ENCODE measurements around the gene YIPF1. TPM values are rescaled to one million over a fixed set of nuclear protein-coding genes. Genes with fewer than 3 reads are reported as not detected.

The YIPF1 gene
- total RNA-seq, 1 donor from 2014 or later, result 25.6 TPM

DNA sequence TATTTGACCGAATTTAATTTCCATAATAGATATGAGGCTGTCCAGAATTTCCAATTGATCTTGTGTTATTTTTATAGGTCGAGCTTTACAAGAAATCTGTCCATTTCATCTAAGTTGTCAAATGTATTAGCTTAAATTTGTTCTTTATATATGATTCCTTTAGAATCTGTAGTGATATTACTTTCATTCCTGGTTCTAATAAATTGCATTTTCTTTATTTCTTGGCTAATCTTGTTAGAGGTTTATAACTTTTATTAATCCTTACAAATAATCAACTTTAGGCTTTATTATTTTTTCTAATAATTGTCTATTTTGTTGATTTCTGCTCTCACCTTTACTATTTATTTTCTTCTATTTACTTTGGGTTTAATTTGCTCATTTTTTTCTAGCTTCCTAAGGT lies 41.9 kb upstream of the YIPF1 start:
- Mint-ChIP-seq H3K4me3 (ENCODE audit: unreplicated experiment) (no peak overlapping the region), H3K9me3 (ENCODE audit: unreplicated experiment) (peaks cover 18% of the 10 kb centered on the region), H3K27me3 (ENCODE audit: unreplicated experiment) (no peaks in the 10 kb centered on the region), H3K36me3 (ENCODE audit: unreplicated experiment) (peaks cover 52% of the 10 kb centered on the region), H3K27ac (ENCODE audit: unreplicated experiment) (no peak overlapping the region), H3K4me1 (ENCODE audit: unreplicated experiment) (peaks cover 13% of the 10 kb centered on the region)
- DNase-seq (ENCODE audit: extremely low spot score, unreplicated experiment), result no peak
- TF ChIP-seq CTCF (IDR thresholded peaks at IDR 0.05), result no peak

GRCh38 chr1:53930932-53931331 lies 41.3 kb upstream of the YIPF1 start:
- Mint-ChIP-seq H3K4me1 (ENCODE audit: unreplicated experiment) (peaks cover 13% of the 10 kb centered on the region), H3K9me3 (ENCODE audit: unreplicated experiment) (peaks cover 18% of the 10 kb centered on the region), H3K27ac (ENCODE audit: unreplicated experiment) (no peak overlapping the region), H3K27me3 (ENCODE audit: unreplicated experiment) (no peaks in the 10 kb centered on the region), H3K4me3 (ENCODE audit: unreplicated experiment) (no peak overlapping the region), H3K36me3 (ENCODE audit: unreplicated experiment) (peaks cover 52% of the 10 kb centered on the region)
- DNase-seq (ENCODE audit: extremely low spot score, unreplicated experiment), result no peak
- TF ChIP-seq CTCF (IDR thresholded peaks at IDR 0.05), result no peak

GRCh38 chr1:53929246-53929960 lies 39.8 kb upstream of the YIPF1 start:
- peak overlapping the region; percentile 38 for H3K27ac Mint-ChIP-seq (ENCODE audit: unreplicated experiment)
- peaks cover 15% of the 10 kb centered on the region for H3K9me3 Mint-ChIP-seq (ENCODE audit: unreplicated experiment)
- no peak overlapping the region for H3K4me3 Mint-ChIP-seq (ENCODE audit: unreplicated experiment)
- H3K36me3 Mint-ChIP-seq (ENCODE audit: unreplicated experiment), result peaks cover 55% of the 10 kb centered on the region
- no peaks in the 10 kb centered on the region for H3K27me3 Mint-ChIP-seq (ENCODE audit: unreplicated experiment)
- TF ChIP-seq CTCF (IDR thresholded peaks at IDR 0.05), result no peak
- DNase-seq (ENCODE audit: extremely low spot score, unreplicated experiment), result no peak
- H3K4me1 Mint-ChIP-seq (ENCODE audit: unreplicated experiment), result peaks cover 13% of the 10 kb centered on the region

DNA sequence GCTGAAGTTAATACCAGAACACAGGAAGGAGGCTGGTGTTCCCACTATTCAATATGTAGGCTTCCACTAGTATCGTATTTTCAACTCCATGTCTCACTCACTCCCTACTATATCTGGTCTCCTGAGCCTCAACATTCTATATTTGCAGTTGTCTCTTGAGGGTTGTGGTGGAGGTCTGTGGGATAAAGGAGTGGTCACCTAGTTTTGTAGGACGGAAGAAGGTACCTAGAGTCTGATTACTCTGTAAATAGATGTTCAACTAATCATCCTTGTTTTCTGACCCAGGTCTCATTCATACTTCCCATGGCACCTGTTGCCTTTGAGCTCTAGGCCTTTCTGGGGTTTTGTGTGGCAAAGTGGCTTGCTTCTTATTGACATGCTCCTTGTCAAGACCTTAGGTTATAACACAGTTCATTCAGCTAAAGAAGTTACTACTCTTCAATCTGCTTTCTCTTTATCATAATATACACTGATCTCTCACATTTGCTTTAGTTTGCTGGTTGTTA lies 37.8 kb upstream of the YIPF1 start:
- TF ChIP-seq CTCF (IDR thresholded peaks at IDR 0.05), result no peak
- H3K27ac Mint-ChIP-seq (ENCODE audit: unreplicated experiment), result no peak overlapping the region
- DNase-seq (ENCODE audit: extremely low spot score, unreplicated experiment), result no peak
- no peak overlapping the region for H3K4me3 Mint-ChIP-seq (ENCODE audit: unreplicated experiment)
- H3K27me3 Mint-ChIP-seq (ENCODE audit: unreplicated experiment), result no peaks in the 10 kb centered on the region
- peaks cover 59% of the 10 kb centered on the region for H3K36me3 Mint-ChIP-seq (ENCODE audit: unreplicated experiment)
- H3K4me1 Mint-ChIP-seq (ENCODE audit: unreplicated experiment), result peaks cover 13% of the 10 kb centered on the region
- H3K9me3 Mint-ChIP-seq (ENCODE audit: unreplicated experiment), result peaks cover 6% of the 10 kb centered on the region

DNA sequence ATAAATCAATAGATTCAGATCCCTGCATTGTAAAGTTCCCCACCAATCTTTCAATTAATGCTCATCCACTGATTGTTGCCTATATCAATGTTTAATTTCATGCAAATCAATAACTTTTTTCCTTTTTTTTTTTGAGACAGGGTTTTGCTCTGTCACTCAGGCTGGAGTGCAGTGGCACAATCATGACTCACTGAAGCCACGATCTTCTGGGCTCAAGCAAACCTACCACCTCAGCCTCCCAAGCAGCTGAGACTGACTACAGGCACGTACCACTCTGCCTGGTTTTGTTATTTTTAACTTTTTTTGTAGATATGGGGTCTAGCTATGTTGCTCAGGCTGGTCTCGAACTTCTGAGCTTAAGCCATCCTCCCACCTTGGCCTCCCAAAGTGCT lies 30.1 kb upstream of the YIPF1 start:
- no peak for TF ChIP-seq CTCF (IDR thresholded peaks at IDR 0.05)
- DNase-seq (ENCODE audit: extremely low spot score, unreplicated experiment), result no peak
- Mint-ChIP-seq H3K9me3 (ENCODE audit: unreplicated experiment) (no peaks in the 10 kb centered on the region), H3K27ac (ENCODE audit: unreplicated experiment) (no peak overlapping the region), H3K4me3 (ENCODE audit: unreplicated experiment) (no peak overlapping the region), H3K4me1 (ENCODE audit: unreplicated experiment) (no peaks in the 10 kb centered on the region), H3K27me3 (ENCODE audit: unreplicated experiment) (no peaks in the 10 kb centered on the region), H3K36me3 (ENCODE audit: unreplicated experiment) (peaks cover 35% of the 10 kb centered on the region)

Measured in osteocyte (in vitro differentiated cells).